ENCODE measurements around the gene KCNH2. TPM values are rescaled to one million over a fixed set of nuclear protein-coding genes. Genes with fewer than 3 reads are reported as not detected.
"Not testable (repeated sequence)": the region's sequence is repeated elsewhere in the genome, so short reads cannot be mapped to it uniquely, and the experiment has no call there.

Gene KCNH2
- total and polyA plus RNA-seq, 11 donors = 58.1 to 185 (median 104) TPM

GRCh38 chr7:150912427-150912826 lies 65.7 kb downstream of the KCNH2 start:
- ATAC-seq = no peak
- 64 to 77% (median 74%) methylated on average over 7 of the region's 7 CpGs for WGBS, 4 donors
- H3K9me3 ChIP-seq = no peaks in the 10 kb centered on the region

GRCh38 chr7:150911590-150912267 lies 66.4 kb downstream of the KCNH2 start:
- no peaks in the 10 kb centered on the region for H3K4me1 ChIP-seq
- no peak for TF ChIP-seq CTCF (IDR thresholded peaks at IDR 0.05)
- intact Hi-C loops (cut with DNase I) = no loop called here
- 71 to 77% (median 72%) methylated on average over 11 of the region's 11 CpGs for WGBS, 4 donors
- no peaks in the 10 kb centered on the region for H3K9me3 ChIP-seq
- no peak overlapping the region for H3K4me3 ChIP-seq
- no peak for DNase-seq
- no peak for ATAC-seq
- no peaks in the 10 kb centered on the region for H3K36me3 ChIP-seq
- peaks cover 0 to 15% (median 0%) of the 10 kb centered on the region in 9 donors for H3K27me3 ChIP-seq
- H3K27ac ChIP-seq = no peak overlapping the region

More at GRCh38 chr7:150912427-150912826, 65.7 kb downstream of the KCNH2 start:
- Histone ChIP-seq H3K27me3 (peaks cover 0 to 13% (median 0%) of the 10 kb centered on the region in 9 donors), H3K27ac (no peak overlapping the region), H3K4me3 (no peak overlapping the region), H3K36me3 (no peaks in the 10 kb centered on the region), H3K4me1 (no peaks in the 10 kb centered on the region)
- TF ChIP-seq POLR2A (IDR thresholded peaks at IDR 0.05) = no peak
- no peak for TF ChIP-seq CTCF (IDR thresholded peaks at IDR 0.05)
- intact Hi-C loops (cut with DNase I) = no loop called here
- no peak for DNase-seq

- intact Hi-C loops (cut with DNase I) = no loop called here
- ATAC-seq = peak in 1 of 4 donors; percentile 31
Observed at GRCh38 chr7:150910996-150911422, 67.1 kb downstream of the KCNH2 start.

GRCh38 chr7:150910305-150910995 lies 67.7 kb downstream of the KCNH2 start:
- H3K4me3 ChIP-seq; H3K27ac ChIP-seq; ATAC-seq; H3K4me1 ChIP-seq; H3K9me3 ChIP-seq; intact Hi-C loops (cut with DNase I); H3K36me3 ChIP-seq; DNase-seq: not testable (repeated sequence)
- WGBS, 4 donors = 75 to 80% (median 76%) methylated on average over 8 of the region's 8 CpGs
- H3K27me3 ChIP-seq = peaks cover 0 to 23% (median 0%) of the 10 kb centered on the region in 9 donors

More at GRCh38 chr7:150910996-150911422, 67.1 kb downstream of the KCNH2 start:
- Histone ChIP-seq H3K9me3 (no peaks in the 10 kb centered on the region), H3K27me3 (peaks cover 0 to 18% (median 0%) of the 10 kb centered on the region in 9 donors), H3K27ac (no peak overlapping the region), H3K4me1 (no peaks in the 10 kb centered on the region), H3K36me3 (no peaks in the 10 kb centered on the region), H3K4me3 (no peak overlapping the region)
- no peak for DNase-seq
- no peak for TF ChIP-seq CTCF (IDR thresholded peaks at IDR 0.05)
- 55 to 70% (median 57%) methylated on average over 12 of the region's 12 CpGs for WGBS, 4 donors
